ENCODE data around the gene HIP1R. TPM values are rescaled to one million over a fixed set of nuclear protein-coding genes. Genes with fewer than 3 reads are reported as not detected.

Gene HIP1R
- total and polyA plus RNA-seq, 2 experiments from 2014 or later = 7.6 to 16.3 TPM

DNA sequence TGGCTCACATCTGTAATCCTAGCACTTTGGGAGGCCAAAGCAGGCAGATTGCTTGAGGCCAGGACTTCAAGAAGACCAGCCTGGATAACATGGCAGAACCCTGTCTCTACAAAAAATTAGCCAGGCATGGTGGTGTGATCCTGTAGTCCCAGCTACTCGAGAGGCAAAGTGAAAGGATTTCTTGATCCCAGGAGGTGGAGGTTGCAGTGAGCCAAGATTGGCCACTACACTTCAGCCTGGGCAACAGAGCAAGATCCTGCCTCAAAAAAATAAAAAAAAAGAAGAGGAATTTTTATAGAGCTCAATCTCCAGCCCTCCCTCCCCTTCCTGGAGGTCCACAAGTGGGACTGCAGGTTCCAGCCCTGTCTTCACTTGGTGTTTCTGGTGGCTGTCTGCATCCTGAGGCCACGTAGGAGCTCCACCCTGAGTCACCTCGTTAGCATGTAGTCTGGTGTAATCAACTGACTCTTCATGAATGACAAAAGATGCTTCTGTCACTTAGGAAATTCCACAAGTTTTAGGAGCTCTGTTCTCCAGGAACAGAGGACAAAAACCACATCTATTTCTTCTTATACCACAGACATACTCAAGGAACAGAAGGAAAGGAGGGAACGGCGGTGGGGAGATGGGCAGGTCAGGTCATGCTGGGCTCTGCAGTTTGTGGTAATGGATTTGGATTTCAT lies 44.7 kb upstream of the HIP1R start:
- no peak overlapping the region for H2AFZ ChIP-seq
- H3K36me3 ChIP-seq (ENCODE audit: low read depth) = no peaks in the 10 kb centered on the region
- peak; percentile 73 for DNase-seq
- no peaks in the 10 kb centered on the region for H3K27me3 ChIP-seq (replicated peaks; ENCODE audit: insufficient read depth)
- H3K9ac ChIP-seq = no peak overlapping the region
- H4K20me1 ChIP-seq (ENCODE audit: insufficient read depth) = no peaks in the 10 kb centered on the region
- H3K9me2 ChIP-seq (ENCODE audit: insufficient read depth) = no peaks in the 10 kb centered on the region
- no peak overlapping the region for H3K4me3 ChIP-seq
- peaks cover 24% of the 10 kb centered on the region for H3K4me1 ChIP-seq (ENCODE audit: insufficient read depth)
- H3K79me2 ChIP-seq (ENCODE audit: insufficient read depth) = no peaks in the 10 kb centered on the region
- TF ChIP-seq EZH2phosphoT487 (IDR thresholded peaks at IDR 0.05; ENCODE audit: insufficient read depth, low read depth) (no peak), EZH2 (IDR thresholded peaks at IDR 0.05; ENCODE audit: insufficient read depth, poor library complexity, severe bottlenecking) (no peak)
- in situ Hi-C loops (cut with MboI) = no loop called here
- WGBS, 2 experiments (ENCODE audit: low coverage in 1 of 2, low lambda C conversion rate in 2 of 2, missing lambda C conversion rate in 2 of 2) = 50% methylated on average over 5 of the region's 5 CpGs
- H3K27ac ChIP-seq = no peak overlapping the region
- peak overlapping the region; percentile 19 for H3K4me2 ChIP-seq (ENCODE audit: unreplicated experiment)
- H3K9me3 ChIP-seq (ENCODE audit: low read depth) = no peaks in the 10 kb centered on the region
- peaks cover 12% of the 10 kb centered on the region for H3F3A ChIP-seq (ENCODE audit: insufficient read depth)

DNA sequence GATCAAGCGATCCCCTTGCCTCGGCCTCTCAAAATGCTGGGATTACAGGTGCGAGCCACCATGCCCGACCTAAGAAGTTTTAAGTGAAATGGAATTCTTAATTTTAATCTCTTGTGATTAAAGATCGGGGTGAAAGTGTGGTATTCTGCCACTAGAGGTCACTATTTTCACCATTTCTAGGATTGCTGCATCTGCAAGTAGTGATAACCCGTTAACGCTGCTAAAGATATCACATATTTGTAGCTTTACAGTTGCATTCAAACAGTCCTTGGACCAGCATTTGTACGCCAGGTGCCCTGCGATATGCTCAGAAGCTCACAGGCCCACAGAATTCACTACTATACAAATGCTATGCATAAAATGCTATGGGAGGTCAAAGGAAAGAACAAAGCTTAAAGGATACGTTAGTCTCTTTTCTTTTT lies 41.6 kb upstream of the HIP1R start:
- H3K27ac ChIP-seq = no peak overlapping the region
- peaks cover 16% of the 10 kb centered on the region for H3K4me1 ChIP-seq (ENCODE audit: insufficient read depth)
- in situ Hi-C loops (cut with MboI) = no loop called here
- no peak overlapping the region for H3K4me3 ChIP-seq
- H3K9me2 ChIP-seq (ENCODE audit: insufficient read depth) = no peaks in the 10 kb centered on the region
- H3K27me3 ChIP-seq (replicated peaks; ENCODE audit: insufficient read depth) = no peaks in the 10 kb centered on the region
- no peaks in the 10 kb centered on the region for H3K79me2 ChIP-seq (ENCODE audit: insufficient read depth)
- peak; percentile 63 for DNase-seq
- no peak overlapping the region for H2AFZ ChIP-seq
- TF ChIP-seq EZH2phosphoT487 (IDR thresholded peaks at IDR 0.05; ENCODE audit: insufficient read depth, low read depth) = no peak
- TF ChIP-seq EZH2 (IDR thresholded peaks at IDR 0.05; ENCODE audit: insufficient read depth, poor library complexity, severe bottlenecking) = no peak
- no peaks in the 10 kb centered on the region for H3K9me3 ChIP-seq (ENCODE audit: low read depth)
- WGBS, 2 experiments (ENCODE audit: low coverage in 1 of 2, low lambda C conversion rate in 2 of 2, missing lambda C conversion rate in 2 of 2) = 11 to 13% methylated on average over 10 of the region's 10 CpGs
- no peak overlapping the region for H3K9ac ChIP-seq
- no peak overlapping the region for H3K4me2 ChIP-seq (ENCODE audit: unreplicated experiment)
- H3F3A ChIP-seq (ENCODE audit: insufficient read depth) = peaks cover 4% of the 10 kb centered on the region
- H4K20me1 ChIP-seq (ENCODE audit: insufficient read depth) = no peaks in the 10 kb centered on the region
- H3K36me3 ChIP-seq (ENCODE audit: low read depth) = no peaks in the 10 kb centered on the region

DNA sequence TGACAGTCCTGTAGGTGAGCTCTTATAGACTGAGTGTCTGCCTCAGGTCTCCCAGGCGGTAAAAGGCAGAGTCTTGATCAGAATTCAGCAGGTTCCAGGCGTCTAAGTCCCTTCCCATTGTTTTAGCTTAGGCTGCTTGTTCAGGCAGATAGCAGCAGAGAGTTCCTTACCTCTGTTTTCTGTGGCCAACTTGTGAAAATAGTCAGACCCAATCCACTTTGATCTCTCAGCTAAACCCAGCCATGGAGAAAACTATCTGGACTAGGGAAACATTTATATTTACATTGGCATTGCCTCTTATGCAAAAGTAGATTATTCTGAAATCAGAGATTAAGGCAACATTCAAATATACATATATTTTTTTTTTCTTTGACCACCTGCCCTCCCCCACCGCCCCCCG lies 39.5 kb upstream of the HIP1R start:
- TF ChIP-seq EZH2phosphoT487 (IDR thresholded peaks at IDR 0.05; ENCODE audit: insufficient read depth, low read depth) = no peak
- H3K4me1 ChIP-seq (ENCODE audit: insufficient read depth) = peaks cover 3% of the 10 kb centered on the region
- H3K4me3 ChIP-seq = no peak overlapping the region
- H3K9me2 ChIP-seq (ENCODE audit: insufficient read depth) = no peaks in the 10 kb centered on the region
- H3F3A ChIP-seq (ENCODE audit: insufficient read depth) = no peaks in the 10 kb centered on the region
- no peak for DNase-seq
- no peak overlapping the region for H2AFZ ChIP-seq
- H3K27ac ChIP-seq = no peak overlapping the region
- H3K4me2 ChIP-seq (ENCODE audit: unreplicated experiment) = no peak overlapping the region
- no peaks in the 10 kb centered on the region for H3K27me3 ChIP-seq (replicated peaks; ENCODE audit: insufficient read depth)
- in situ Hi-C loops (cut with MboI) = no loop called here
- no peaks in the 10 kb centered on the region for H3K9me3 ChIP-seq (ENCODE audit: low read depth)
- no peaks in the 10 kb centered on the region for H4K20me1 ChIP-seq (ENCODE audit: insufficient read depth)
- no peaks in the 10 kb centered on the region for H3K36me3 ChIP-seq (ENCODE audit: low read depth)
- H3K9ac ChIP-seq = no peak overlapping the region
- no peaks in the 10 kb centered on the region for H3K79me2 ChIP-seq (ENCODE audit: insufficient read depth)
- 90 to 95% methylated on average over 4 of the region's 4 CpGs for WGBS, 2 experiments (ENCODE audit: low coverage in 1 of 2, low lambda C conversion rate in 2 of 2, missing lambda C conversion rate in 2 of 2)

DNA sequence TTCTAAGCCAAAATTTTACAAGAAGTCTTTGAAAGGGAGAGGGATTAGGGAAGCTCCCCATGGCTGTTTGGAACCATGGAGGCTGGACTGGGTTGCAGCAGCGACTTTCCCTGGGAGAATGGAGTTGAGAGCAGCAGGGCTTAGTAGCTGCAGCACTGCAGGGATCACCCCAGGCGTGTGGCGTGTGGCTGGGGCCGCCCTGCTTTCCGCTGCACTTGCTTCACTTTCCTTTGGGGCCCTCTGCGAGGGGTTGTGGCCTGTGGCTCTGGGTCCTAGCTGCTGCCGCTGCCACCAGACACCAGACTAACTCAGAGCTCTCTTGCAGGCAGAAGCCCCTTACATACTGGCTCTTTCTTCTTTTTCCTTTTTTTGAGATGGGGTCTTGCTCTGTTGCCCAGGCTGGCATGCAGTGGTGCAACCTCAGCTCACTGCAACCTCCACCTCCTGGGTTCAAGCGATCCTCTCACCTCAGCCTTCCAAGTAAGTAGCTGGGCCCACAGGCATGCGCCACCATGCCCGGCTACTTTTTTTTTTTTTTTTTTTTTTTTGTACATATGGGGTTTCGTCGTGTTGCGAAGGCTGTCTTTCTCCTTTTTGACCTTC lies 35.5 kb upstream of the HIP1R start:
- Histone ChIP-seq H3K36me3 (ENCODE audit: low read depth) (no peaks in the 10 kb centered on the region), H3K9me2 (ENCODE audit: insufficient read depth) (no peaks in the 10 kb centered on the region), H3K4me1 (ENCODE audit: insufficient read depth) (no peaks in the 10 kb centered on the region), H3F3A (ENCODE audit: insufficient read depth) (0 out of 2 replicates have a peak, but pooled peaks cover 3% of the 10 kb centered on the region), H3K9me3 (ENCODE audit: low read depth) (no peaks in the 10 kb centered on the region), H3K9ac (no peak overlapping the region), H4K20me1 (ENCODE audit: insufficient read depth) (no peaks in the 10 kb centered on the region), H3K27me3 (replicated peaks; ENCODE audit: insufficient read depth) (no peaks in the 10 kb centered on the region), H2AFZ (no peak overlapping the region), H3K79me2 (ENCODE audit: insufficient read depth) (no peaks in the 10 kb centered on the region), H3K4me2 (ENCODE audit: unreplicated experiment) (no peak overlapping the region), H3K4me3 (no peak overlapping the region), H3K27ac (no peak overlapping the region)
- in situ Hi-C loops (cut with MboI) = no loop called here
- 89 to 93% methylated on average over 13 of the region's 13 CpGs for WGBS, 2 experiments (ENCODE audit: low coverage in 1 of 2, low lambda C conversion rate in 2 of 2, missing lambda C conversion rate in 2 of 2)
- no peak for TF ChIP-seq EZH2 (IDR thresholded peaks at IDR 0.05; ENCODE audit: insufficient read depth, poor library complexity, severe bottlenecking)
- no peak for TF ChIP-seq EZH2phosphoT487 (IDR thresholded peaks at IDR 0.05; ENCODE audit: insufficient read depth, low read depth)
- DNase-seq = no peak

Measured in GM23248 (cell line).